HL-60 (cell line): Measurements from ENCODE around the gene CAMK2G.

Source experiments
- DNase-seq, 2 experiments: peaks; one replicate each; pipeline ENCODE4 v3.0.0-alpha.2; 2010 to 2020; ENCODE audit warnings: low read depth in 1 of 2, low spot score in 1 of 2
- H3K27ac ChIP-seq: fragments of 250-450 bp; sonication (Bioruptor Pico); replicated peaks from 2 replicates; pipeline ENCODE4 v1.5.1; 2020; ENCODE audit warnings: mild to moderate bottlenecking, moderate library complexity
- H3K27me3 ChIP-seq: fragments of 250-450 bp; sonication (Bioruptor Pico); 2 replicates; pipeline ENCODE4 v1.5.1; 2021; ENCODE audit warnings: mild to moderate bottlenecking, moderate library complexity; ENCODE audit not compliant: insufficient read depth, poor library complexity, severe bottlenecking
- H3K4me3 ChIP-seq: replicated peaks from 2 replicates; pipeline ENCODE4 v1.5.1; 2011; ENCODE audit warnings: mild to moderate bottlenecking, control low read depth, low read length; ENCODE audit not compliant: insufficient read depth
- CTCF ChIP-seq: IDR thresholded peaks from one replicate; pipeline ENCODE4 v1.5.1; 2011; ENCODE audit warnings: low read length, control low read depth, inconsistent platforms; ENCODE audit not compliant: insufficient read depth
- GABPA ChIP-seq: IDR thresholded peaks from 2 replicates; pipeline ENCODE4 v1.6.1; 2012; ENCODE audit warnings: low read depth
- POLR2AphosphoS5 ChIP-seq: IDR thresholded peaks from 2 replicates; pipeline ENCODE4 v1.6.1; 2012; ENCODE audit warnings: low read depth
- REST ChIP-seq: IDR thresholded peaks from 2 replicates; pipeline ENCODE4 v1.6.1; 2012; ENCODE audit warnings: low read depth; ENCODE audit not compliant: insufficient replicate concordance
- SPI1 ChIP-seq: IDR thresholded peaks from 2 replicates; pipeline ENCODE4 v1.6.1; 2012; ENCODE audit warnings: low read depth, mild to moderate bottlenecking, borderline replicate concordance

Gene CAMK2G

GRCh38 chr10:73798927-73799560 lies 75.3 kb downstream of the CAMK2G start:
- no peak overlapping the region for H3K27ac ChIP-seq
- H3K4me3 ChIP-seq: no peak overlapping the region
- no peak for TF ChIP-seq REST
- no peak for TF ChIP-seq CTCF
- TF ChIP-seq SPI1: no peak
- no peak for TF ChIP-seq GABPA
- TF ChIP-seq POLR2AphosphoS5: no peak
- H3K27me3 ChIP-seq: no peaks in the 10 kb centered on the region
- no peak for DNase-seq

GRCh38 chr10:73798087-73798486 lies 76.3 kb downstream of the CAMK2G start:
- Histone ChIP-seq H3K4me3 (no peak overlapping the region), H3K27ac (no peak overlapping the region), H3K27me3 (no peaks in the 10 kb centered on the region)
- TF ChIP-seq POLR2AphosphoS5: no peak
- no peak for TF ChIP-seq REST
- no peak for TF ChIP-seq CTCF
- no peak for TF ChIP-seq SPI1
- TF ChIP-seq GABPA: no peak
- no peak for DNase-seq

- no peak overlapping the region for H3K4me3 ChIP-seq
- no peaks in the 10 kb centered on the region for H3K27me3 ChIP-seq
- H3K27ac ChIP-seq: no peak overlapping the region
- DNase-seq: no peak
- TF ChIP-seq CTCF (no peak), POLR2AphosphoS5 (no peak), SPI1 (no peak), REST (no peak), GABPA (no peak)
These were observed 76.9 kb downstream of the CAMK2G start for GRCh38 chr10:73797324-73798025.
